Measurements from ENCODE around the gene UBE2M. TPM values are rescaled to one million over a fixed set of nuclear protein-coding genes. Genes with fewer than 3 reads are reported as not detected.
A peak's percentile ranks its signal among the peaks of the same experiment; 100 is the strongest.

The UBE2M gene
- total RNA-seq, 1 experiment from 2014 or later, result 127 TPM

- H3K56ac ChIP-seq (ENCODE audit: insufficient read length, low read depth, low read length), result no peak overlapping the region
- no peaks in the 10 kb centered on the region for H3K27me3 ChIP-seq (ENCODE audit: insufficient read depth, low read length)
- peaks cover 0 to 3% of the 10 kb centered on the region in 2 experiments; a peak in 1 of 5 replicates for H3K9me3 Mint-ChIP-seq
- no peak for DNase-seq
- no peak overlapping the region for H3T11ph ChIP-seq (ENCODE audit: low read length)
- H3K9me3 ChIP-seq (ENCODE audit: control insufficient read depth, low read depth, low read length), result no peaks in the 10 kb centered on the region
- no peak overlapping the region for H2BK120ac ChIP-seq (ENCODE audit: low read depth, low read length, poor library complexity, severe bottlenecking)
- no peaks in the 10 kb centered on the region; the same call in 1 of the 2 replicates for H3K4me1 ChIP-seq (ENCODE audit: insufficient read depth, low read length)
- peaks cover 2% of the 10 kb centered on the region; the same call in 1 of the 2 replicates for H3K79me2 ChIP-seq (ENCODE audit: insufficient read depth, low read length)
- H3K4me3 Mint-ChIP-seq, result peak overlapping the region; percentile 68 to 70
- no CpG with 5 or more reads among the region's 25 CpGs for WGBS (ENCODE audit: extremely low coverage, insufficient read length, low lambda C conversion rate)
- no peak overlapping the region for H2AK5ac ChIP-seq (ENCODE audit: insufficient read length, low read length)
- H3K27ac ChIP-seq (ENCODE audit: insufficient read length, low read depth, low read length), result no peak overlapping the region
- H3K4me2 ChIP-seq (ENCODE audit: insufficient read depth, insufficient read length, low read length), result no peak overlapping the region
- H2BK5ac ChIP-seq (ENCODE audit: insufficient read length, low read length), result no peak overlapping the region
- H3K23me2 ChIP-seq (ENCODE audit: insufficient read length, low read depth, low read length, poor library complexity, severe bottlenecking), result peaks cover 23% of the 10 kb centered on the region
- no peaks in the 10 kb centered on the region for H3K79me1 ChIP-seq (ENCODE audit: insufficient read depth, low read depth, low read length, poor library complexity, severe bottlenecking)
- peaks cover 36 to 37% of the 10 kb centered on the region in 2 experiments for H3K4me1 Mint-ChIP-seq
- no peak overlapping the region for H3K18ac ChIP-seq (ENCODE audit: insufficient read length, low read depth, low read length)
- peaks cover 9 to 19% (median 13%) of the 10 kb centered on the region in 3 experiments; a peak in 6 of 7 replicates for H3K36me3 Mint-ChIP-seq (ENCODE audit: insufficient read depth in 1 of 3, low read depth in 3 of 3)
- no peak overlapping the region for H2AFZ ChIP-seq (ENCODE audit: low read length)
- H4K91ac ChIP-seq (ENCODE audit: insufficient read length, low read depth, low read length), result no peak overlapping the region
- peak overlapping the region; percentile 34 to 95 (median 83); a peak in 4 of 7 replicates for H3K27ac Mint-ChIP-seq
- no peak for TF ChIP-seq CTCF (conservative IDR thresholded peaks at IDR 0.05)
- no peak overlapping the region for H3K4ac ChIP-seq (ENCODE audit: low read depth, low read length)
- H3K23ac ChIP-seq (ENCODE audit: insufficient read length, low read depth, low read length), result no peak overlapping the region
- H3K9ac ChIP-seq (ENCODE audit: extremely low read depth, insufficient read length, low read length), result no peak overlapping the region
- no peak overlapping the region for H2BK15ac ChIP-seq (ENCODE audit: low read depth, low read length)
- H3K27me3 Mint-ChIP-seq (ENCODE audit: low read depth), result peaks cover 3% of the 10 kb centered on the region
- H2BK12ac ChIP-seq (ENCODE audit: insufficient read length, low read depth, low read length), result no peak overlapping the region
- no peak overlapping the region for H2BK20ac ChIP-seq (ENCODE audit: low read depth, low read length, poor library complexity, severe bottlenecking)
- H4K8ac ChIP-seq (replicated peaks; ENCODE audit: insufficient read length, low read depth, low read length), result no peak overlapping the region
- no peak overlapping the region for H3K14ac ChIP-seq (ENCODE audit: insufficient read depth, low read length)
- H4K5ac ChIP-seq (ENCODE audit: insufficient read length, low read depth, low read length), result no peak overlapping the region
- H4K20me1 ChIP-seq (ENCODE audit: control insufficient read depth, insufficient read depth, insufficient read length), result no peaks in the 10 kb centered on the region
Measured at GRCh38 chr19:58516246-58516836, 42.1 kb downstream of the UBE2M start.

All from H9 (cell line).